Kidney (tissue), 14 donors: ENCODE data around the gene IFNA16. TPM values are rescaled to one million over a fixed set of nuclear protein-coding genes. Genes with fewer than 3 reads are reported as not detected.
"Not testable (repeated sequence)": the region's sequence is repeated elsewhere in the genome, so short reads cannot be mapped to it uniquely, and the experiment has no call there.

ENCODE experiments used
- DNase-seq, 5 donors: peaks; one replicate each; pipeline ENCODE4 v3.0.0-alpha.2; 2013 to 2020
- FAIRE-seq: peaks from 2 replicates; lab custom pipeline; 2012; peaks lifted over from hg19 to GRCh38; lab: Jason Lieb, UNC
- H3K27ac ChIP-seq, 2 donors: one replicate each; pipeline ENCODE4 v1.7.0; 2013; ENCODE audit warnings: low read depth in 2 of 2, low read length in 2 of 2, inconsistent platforms in 1 of 2
- H3K27me3 ChIP-seq: one replicate; pipeline ENCODE4 v1.7.1; 2013; ENCODE audit warnings: low read length, inconsistent platforms; ENCODE audit not compliant: control insufficient read depth, insufficient read depth
- H3K36me3 ChIP-seq, 3 donors: one replicate each; pipeline versions ENCODE4 v1.7.0 to v1.7.1; 2013; ENCODE audit warnings: low read length in 3 of 3, control low read depth in 1 of 3, inconsistent platforms in 1 of 3; ENCODE audit not compliant: insufficient read depth in 3 of 3, control insufficient read depth in 2 of 3
- H3K4me1 ChIP-seq, 3 donors: one replicate each; pipeline versions ENCODE4 v1.7.0 to v1.7.1; 2013; ENCODE audit warnings: low read length in 3 of 3, inconsistent platforms in 1 of 3, low read depth in 1 of 3; ENCODE audit not compliant: control insufficient read depth in 2 of 3, insufficient read depth in 2 of 3
- H3K4me3 ChIP-seq, 3 donors: one replicate each; pipeline versions ENCODE4 v1.7.0 to v1.8.1; 2013; ENCODE audit warnings: low read length in 3 of 3, control low read depth in 1 of 3, inconsistent platforms in 1 of 3
- H3K9ac ChIP-seq, 3 donors: one replicate each; pipeline versions ENCODE4 v1.7.0 to v1.7.1; 2013; ENCODE audit warnings: low read length in 3 of 3, control low read depth in 1 of 3, inconsistent platforms in 1 of 3
- H3K9me3 ChIP-seq, 3 donors: one replicate each; pipeline versions ENCODE4 v1.7.0 to v1.7.1; 2013; ENCODE audit warnings: low read length in 3 of 3, control low read depth in 1 of 3, inconsistent platforms in 1 of 3; ENCODE audit not compliant: control insufficient read depth in 2 of 3, insufficient read depth in 1 of 3
- CTCF ChIP-seq: IDR thresholded peaks from 3 replicates; pipeline ENCODE4 v1.5.1; 2012; ENCODE audit warnings: mild to moderate bottlenecking, moderate library complexity, borderline replicate concordance; ENCODE audit not compliant: insufficient read depth; ENCODE audit errors: extremely low read depth
- intact Hi-C: fragments of 100-400 bp; cut with DNase I; formaldehyde crosslinking; loops from one replicate; pipeline ENCODE4 v1.11.1; 2022
- polyA plus RNA-seq: library from polyadenylated mRNA; stranded (reverse); fragments of 350-450 nt; fragmentation: Illumina TruSeq; extraction: RNeasy Lipid Tissue Mini Kit (QIAGEN cat#74804); gene quantifications from one replicate; pipeline ENCODE4 v1.2.3, GENCODE V29; 2014; ENCODE audit warnings: low read depth, low replicate concordance; ENCODE audit not compliant: insufficient read depth
- total RNA-seq: library from RNA; stranded (reverse); fragmentation: NEBNext Ultra II Directional; extraction: Animal tissue kit (Norgen Biotek cat#: 25700); gene quantifications from one replicate; pipeline ENCODE4 v1.2.1, GENCODE V29; 2021
- donor health status: control.
- donor health status: control.
- donor health status: control.
- donor health status: control.
- donor health status: control.
- donor health status: DM: yes; HTN: yes; CAD: no.
- donor health status: Normal renal cell carcinoma (clear cell type).

The IFNA16 gene
- total and polyA plus RNA-seq, 2 donors from 2014 or later: not detected

- no peak for TF ChIP-seq CTCF
- H3K27ac ChIP-seq: no peak overlapping the region
- H3K9me3 ChIP-seq: no peaks in the 10 kb centered on the region
- DNase-seq: no peak
- intact Hi-C loops: no loop called here
- H3K4me3 ChIP-seq: no peak overlapping the region
- no peak for FAIRE-seq
- no peak overlapping the region for H3K9ac ChIP-seq
- no peaks in the 10 kb centered on the region for H3K27me3 ChIP-seq
- H3K4me1 ChIP-seq: no peaks in the 10 kb centered on the region
- no peaks in the 10 kb centered on the region for H3K36me3 ChIP-seq
These were observed 6.8 kb downstream of the IFNA16 start for GRCh38 chr9:21210311-21210710.

GRCh38 chr9:21207043-21207442 is 10.1 kb downstream of the IFNA16 start, which contains the start of gene IFNA10:
Gene IFNA10 (minus strand): TSS chr9:21207143. CDS start chr9:21207097, 46 bp downstream.
- H3K4me1 ChIP-seq, H3K27ac ChIP-seq, DNase-seq, FAIRE-seq, H3K27me3 ChIP-seq, H3K9me3 ChIP-seq, intact Hi-C loops, H3K4me3 ChIP-seq, H3K36me3 ChIP-seq, H3K9ac ChIP-seq: not testable (repeated sequence)

GRCh38 chr9:21205204-21205603 is 11.9 kb downstream of the IFNA16 start:
- FAIRE-seq (no peak), DNase-seq (no peak)
- no peak for TF ChIP-seq CTCF
- intact Hi-C loops: no loop called here
- Histone ChIP-seq H3K27ac (no peak overlapping the region), H3K4me1 (no peaks in the 10 kb centered on the region), H3K27me3 (no peaks in the 10 kb centered on the region), H3K4me3 (no peak overlapping the region), H3K9ac (no peak overlapping the region), H3K36me3 (no peaks in the 10 kb centered on the region), H3K9me3 (no peaks in the 10 kb centered on the region)

GRCh38 chr9:21202105-21202504 is 15.0 kb downstream of the IFNA16 start, which contains the start of gene IFNA7:
Gene IFNA7 (minus strand): TSS chr9:21202205. CDS start chr9:21202165, 40 bp downstream.
- intact Hi-C loops, H3K36me3 ChIP-seq, H3K27ac ChIP-seq, H3K27me3 ChIP-seq, DNase-seq, H3K9me3 ChIP-seq, H3K9ac ChIP-seq, H3K4me3 ChIP-seq, FAIRE-seq, H3K4me1 ChIP-seq: not testable (repeated sequence)
